ENCODE measurements around the gene SYT1.

DNA sequence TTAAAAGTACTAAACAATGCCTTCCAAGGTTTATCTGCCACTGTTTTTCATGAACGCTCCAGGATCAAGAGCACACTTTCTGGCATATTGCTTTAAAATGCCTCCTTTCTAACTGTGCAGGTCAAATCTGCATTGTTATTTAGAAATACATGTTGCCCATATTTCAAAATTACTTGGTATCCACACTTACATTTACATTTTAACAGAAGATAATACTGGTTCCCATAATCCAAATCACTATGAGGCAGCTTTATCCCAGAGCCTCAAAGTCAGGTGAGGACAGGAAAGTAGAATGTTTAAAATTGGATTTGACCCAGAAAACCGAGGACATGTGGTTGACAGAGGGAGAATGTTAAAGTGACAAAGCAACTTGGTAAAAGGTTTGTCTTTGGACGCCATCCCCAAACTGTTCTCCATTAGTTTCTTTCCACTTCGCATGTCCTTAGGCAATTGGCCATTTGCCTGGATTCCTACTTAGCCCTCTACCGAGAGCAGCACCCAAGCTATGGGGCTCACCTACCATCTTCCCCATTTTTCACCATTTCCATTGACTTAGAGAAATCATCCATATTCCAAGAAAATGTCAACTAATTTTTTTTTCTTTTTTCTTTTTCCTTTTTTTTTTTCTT lies 473.2 kb downstream of the SYT1 start:
- TF ChIP-seq, protein P1, sequence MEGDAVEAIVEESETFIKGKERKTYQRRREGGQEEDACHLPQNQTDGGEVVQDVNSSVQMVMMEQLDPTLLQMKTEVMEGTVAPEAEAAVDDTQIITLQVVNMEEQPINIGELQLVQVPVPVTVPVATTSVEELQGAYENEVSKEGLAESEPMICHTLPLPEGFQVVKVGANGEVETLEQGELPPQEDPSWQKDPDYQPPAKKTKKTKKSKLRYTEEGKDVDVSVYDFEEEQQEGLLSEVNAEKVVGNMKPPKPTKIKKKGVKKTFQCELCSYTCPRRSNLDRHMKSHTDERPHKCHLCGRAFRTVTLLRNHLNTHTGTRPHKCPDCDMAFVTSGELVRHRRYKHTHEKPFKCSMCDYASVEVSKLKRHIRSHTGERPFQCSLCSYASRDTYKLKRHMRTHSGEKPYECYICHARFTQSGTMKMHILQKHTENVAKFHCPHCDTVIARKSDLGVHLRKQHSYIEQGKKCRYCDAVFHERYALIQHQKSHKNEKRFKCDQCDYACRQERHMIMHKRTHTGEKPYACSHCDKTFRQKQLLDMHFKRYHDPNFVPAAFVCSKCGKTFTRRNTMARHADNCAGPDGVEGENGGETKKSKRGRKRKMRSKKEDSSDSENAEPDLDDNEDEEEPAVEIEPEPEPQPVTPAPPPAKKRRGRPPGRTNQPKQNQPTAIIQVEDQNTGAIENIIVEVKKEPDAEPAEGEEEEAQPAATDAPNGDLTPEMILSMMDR (IDR thresholded peaks at IDR 0.05), result no peak
- TF ChIP-seq POLR2A (IDR thresholded peaks at IDR 0.05), result no peak

Measured in upper lobe of left lung (tissue), 4 donors.